Liver (tissue), 3 donors: ENCODE data around the gene NGLY1.

ENCODE experiments used
- GABPA ChIP-seq, 2 donors: IDR thresholded peaks in 1 of 2; conservative IDR thresholded peaks in 1 of 2; 2 replicates each; pipeline ENCODE4 v1.6.1; 2016; ENCODE audit warnings: antibody characterized with exemption in 2 of 2, mild to moderate bottlenecking in 1 of 2, moderate library complexity in 1 of 2
- JUND ChIP-seq, 2 donors: IDR thresholded peaks; 2 replicates each; pipeline ENCODE4 v1.6.1; 2016; ENCODE audit warnings: antibody characterized with exemption in 2 of 2
- RAD21 ChIP-seq, 2 donors: IDR thresholded peaks; 2 replicates each; pipeline ENCODE4 v1.6.1; 2016; ENCODE audit warnings: antibody characterized with exemption in 2 of 2, mild to moderate bottlenecking in 2 of 2
- YY1 ChIP-seq: IDR thresholded peaks from 2 replicates; pipeline ENCODE4 v1.6.1; 2016; ENCODE audit warnings: antibody characterized with exemption, mild to moderate bottlenecking
- TF ChIP-seq, protein P1 (sequence below): fragments of 150-350 bp; IDR thresholded peaks from 2 replicates; pipeline ENCODE4 v1.5.1; 2017; ENCODE audit warnings: improper control_type of control experiment, low read depth, low read length; ENCODE audit not compliant: missing input control
- donor health status: healthy.
- donor health status: healthy.

DNA sequence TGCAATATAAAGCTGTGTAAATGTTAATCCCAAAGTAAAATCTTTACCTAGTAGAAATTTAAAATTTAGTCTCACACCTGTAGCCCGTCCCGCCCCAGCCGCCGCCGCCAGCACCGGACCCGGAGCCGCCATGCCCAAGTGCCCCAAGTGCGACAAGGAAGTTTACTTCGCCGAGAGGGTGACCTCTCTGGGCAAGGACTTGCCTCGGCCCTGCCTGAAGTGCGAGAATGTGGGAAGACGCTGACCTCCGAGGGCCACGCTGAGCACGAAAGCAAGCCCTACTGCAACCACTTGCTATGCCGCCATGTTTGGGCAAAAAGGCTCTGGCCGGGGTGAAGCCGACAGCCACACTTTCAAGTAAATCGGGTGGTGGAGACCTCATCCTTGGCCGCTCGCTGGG lies 96.5 kb downstream of the NGLY1 start:
- TF ChIP-seq, protein P1, sequence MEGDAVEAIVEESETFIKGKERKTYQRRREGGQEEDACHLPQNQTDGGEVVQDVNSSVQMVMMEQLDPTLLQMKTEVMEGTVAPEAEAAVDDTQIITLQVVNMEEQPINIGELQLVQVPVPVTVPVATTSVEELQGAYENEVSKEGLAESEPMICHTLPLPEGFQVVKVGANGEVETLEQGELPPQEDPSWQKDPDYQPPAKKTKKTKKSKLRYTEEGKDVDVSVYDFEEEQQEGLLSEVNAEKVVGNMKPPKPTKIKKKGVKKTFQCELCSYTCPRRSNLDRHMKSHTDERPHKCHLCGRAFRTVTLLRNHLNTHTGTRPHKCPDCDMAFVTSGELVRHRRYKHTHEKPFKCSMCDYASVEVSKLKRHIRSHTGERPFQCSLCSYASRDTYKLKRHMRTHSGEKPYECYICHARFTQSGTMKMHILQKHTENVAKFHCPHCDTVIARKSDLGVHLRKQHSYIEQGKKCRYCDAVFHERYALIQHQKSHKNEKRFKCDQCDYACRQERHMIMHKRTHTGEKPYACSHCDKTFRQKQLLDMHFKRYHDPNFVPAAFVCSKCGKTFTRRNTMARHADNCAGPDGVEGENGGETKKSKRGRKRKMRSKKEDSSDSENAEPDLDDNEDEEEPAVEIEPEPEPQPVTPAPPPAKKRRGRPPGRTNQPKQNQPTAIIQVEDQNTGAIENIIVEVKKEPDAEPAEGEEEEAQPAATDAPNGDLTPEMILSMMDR, result no peak
- TF ChIP-seq YY1 (no peak), GABPA (IDR thresholded peaks at IDR 0.05 in 1 of 2, conservative IDR thresholded peaks at IDR 0.05 in 1 of 2) (no peak), JUND (IDR thresholded peaks at IDR 0.05) (no peak), RAD21 (IDR thresholded peaks at IDR 0.05) (no peak)
